Gastroesophageal sphincter (tissue), 3 donors: ENCODE data around the gene RIMBP3C.

Experiments
- CTCF ChIP-seq, 4 experiments: fragments of 200-600 bp in 2 of 4; fragments of 450-650 bp in 2 of 4; sonication (generic) in 1 of 4; IDR thresholded peaks; one replicate each; pipeline ENCODE4 v1.5.1; 2017 to 2019; ENCODE audit warnings: antibody characterized with exemption in 4 of 4, mild to moderate bottlenecking in 2 of 4, moderate library complexity in 2 of 4
- EP300 ChIP-seq: sonication (generic); formaldehyde crosslinking; IDR thresholded peaks from one replicate; pipeline ENCODE4 v1.6.1; 2017; ENCODE audit warnings: antibody characterized with exemption, mild to moderate bottlenecking
- POLR2A ChIP-seq, 2 donors: fragments of 450-650 bp; IDR thresholded peaks; one replicate each; pipeline ENCODE4 v1.6.1; 2017; ENCODE audit warnings: antibody characterized with exemption in 2 of 2, mild to moderate bottlenecking in 2 of 2, moderate library complexity in 1 of 2
- POLR2AphosphoS5 ChIP-seq: sonication (generic); formaldehyde crosslinking; IDR thresholded peaks from one replicate; pipeline ENCODE4 v1.6.1; 2017; ENCODE audit warnings: antibody characterized with exemption

GRCh38 chr22:21564411-21564810 is 13.2 kb upstream of the RIMBP3C start:
- TF ChIP-seq POLR2A (IDR thresholded peaks at IDR 0.05) (no peak), CTCF (IDR thresholded peaks at IDR 0.05) (no peak), EP300 (no peak), POLR2AphosphoS5 (no peak)
